GM12872 (cell line): Measurements from ENCODE around the gene SLC1A4.

Experiments used
- CTCF ChIP-seq: IDR thresholded peaks from 3 replicates; pipeline ENCODE4 v1.5.1; 2011; ENCODE audit warnings: low read depth, mild to moderate bottlenecking, low read length, moderate library complexity; ENCODE audit not compliant: insufficient read depth

The SLC1A4 gene

GRCh38 chr2:65056215-65057053 is 67.2 kb downstream of the SLC1A4 start, which contains the start of gene CEP68:
Gene CEP68 (plus strand): TSS chr2:65056416. CDS start chr2:65069445, 13,029 bp downstream.
- TF ChIP-seq CTCF, result no peak

GRCh38 chr2:65057054-65057375 is 67.8 kb downstream of the SLC1A4 start:
- no peak for TF ChIP-seq CTCF

GRCh38 chr2:65057391-65058052 is 68.3 kb downstream of the SLC1A4 start:
- no peak for TF ChIP-seq CTCF

GRCh38 chr2:65059071-65059470 is 69.9 kb downstream of the SLC1A4 start:
- TF ChIP-seq CTCF, result no peak

GRCh38 chr2:65061146-65061909 is 72.1 kb downstream of the SLC1A4 start:
- no peak for TF ChIP-seq CTCF

DNA sequence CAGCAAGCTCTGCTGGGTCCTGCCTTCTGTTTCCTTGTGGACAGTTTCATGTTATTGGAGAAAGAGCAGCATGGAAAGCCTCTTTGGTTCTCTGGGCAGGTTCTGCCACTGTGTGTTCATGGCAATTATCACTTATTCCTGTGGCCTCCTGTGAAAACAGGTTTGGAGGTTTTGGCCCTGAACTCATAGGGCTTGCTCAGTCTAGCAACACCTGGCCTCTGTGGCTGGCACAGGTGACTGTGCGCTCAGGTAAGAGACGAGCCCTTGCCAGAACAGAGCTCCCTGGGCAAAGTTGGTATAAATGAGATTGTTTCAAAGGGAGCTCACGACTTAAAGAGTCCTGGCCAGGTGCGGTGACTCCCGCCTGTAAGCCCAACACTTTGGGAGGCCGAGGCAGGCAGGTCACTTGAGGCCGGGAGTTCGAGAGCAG is 72.7 kb downstream of the SLC1A4 start:
- no peak for TF ChIP-seq CTCF
